DMS79 treated with DMSO at 0.1 percent for 48 hours (cell line): ENCODE results near the gene PTPRD.
"Not testable (repeated sequence)": the region's sequence is repeated elsewhere in the genome, so short reads cannot be mapped to it uniquely, and the experiment has no call there.

Source experiments
- DNase-seq: peaks from one replicate; lab custom pipeline; 2025; lab: John Stamatoyannopoulos, UW

The PTPRD gene

GRCh38 chr9:9498128-9498527 lies 1114.7 kb downstream of the PTPRD start:
- DNase-seq, result no peak

- DNase-seq, result no peak
Measured at GRCh38 chr9:9494336-9494735, 1118.5 kb downstream of the PTPRD start.

DNA sequence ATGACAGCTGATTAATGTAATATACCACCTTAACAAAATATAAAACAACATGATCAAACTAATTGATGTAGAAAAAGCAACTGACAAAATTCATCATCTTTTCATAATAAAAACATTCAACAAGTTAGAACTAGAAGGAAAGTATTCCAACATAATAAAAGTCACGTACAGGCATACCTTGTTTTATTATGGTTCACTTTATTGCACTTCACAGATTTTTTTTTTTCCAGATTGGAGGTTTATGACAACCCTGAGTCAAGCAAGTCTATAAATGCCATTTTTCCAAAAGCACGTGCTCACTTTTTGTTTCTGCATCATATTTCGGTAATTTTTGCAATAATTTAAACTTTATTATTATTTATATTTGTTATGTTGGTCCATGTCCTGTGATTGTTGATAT lies 1120.3 kb downstream of the PTPRD start:
- DNase-seq, result no peak

DNA sequence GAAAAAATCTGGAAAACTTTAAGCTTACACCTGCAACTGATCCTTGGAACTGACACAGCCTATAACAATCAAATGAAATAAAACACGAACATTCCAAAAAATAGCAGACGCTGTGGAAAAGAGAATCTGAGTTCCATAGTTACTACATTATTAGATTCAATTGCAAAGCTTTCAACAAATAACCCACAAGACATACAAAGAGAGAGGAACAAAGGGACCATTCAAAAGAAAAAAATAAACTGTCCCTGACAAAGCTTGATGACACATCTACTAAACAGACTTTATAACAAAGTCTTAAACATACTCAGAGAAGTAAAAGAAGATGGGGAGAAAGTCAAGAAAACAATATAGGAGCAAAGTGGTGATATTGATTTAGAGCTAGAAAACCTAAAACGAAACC lies 1123.6 kb downstream of the PTPRD start:
- DNase-seq, result no peak

- DNase-seq, result no peak
Measured at GRCh38 chr9:9483175-9483574, 1129.6 kb downstream of the PTPRD start.

DNA sequence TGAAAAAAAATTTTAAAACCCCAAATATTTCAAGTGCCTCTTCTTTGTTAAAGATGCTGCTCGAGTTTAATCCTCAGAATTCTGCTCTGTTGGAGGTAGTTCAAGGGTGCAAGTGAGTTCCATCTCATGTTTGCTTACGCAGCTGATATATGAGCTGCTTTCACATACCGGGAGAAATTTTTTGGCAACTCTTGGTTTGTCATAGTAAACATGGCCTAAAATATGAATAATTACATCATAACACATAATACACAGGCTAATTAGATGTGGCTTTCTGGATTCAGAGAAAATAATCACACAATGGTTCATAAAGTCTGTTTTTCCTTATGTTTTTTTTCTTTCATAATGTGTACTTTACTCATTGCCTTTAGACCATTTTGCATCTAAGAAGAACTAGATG lies 1134.1 kb downstream of the PTPRD start:
- DNase-seq, result no peak

- DNase-seq, result no peak
Measured at GRCh38 chr9:9469271-9469670, 1143.5 kb downstream of the PTPRD start.

DNA sequence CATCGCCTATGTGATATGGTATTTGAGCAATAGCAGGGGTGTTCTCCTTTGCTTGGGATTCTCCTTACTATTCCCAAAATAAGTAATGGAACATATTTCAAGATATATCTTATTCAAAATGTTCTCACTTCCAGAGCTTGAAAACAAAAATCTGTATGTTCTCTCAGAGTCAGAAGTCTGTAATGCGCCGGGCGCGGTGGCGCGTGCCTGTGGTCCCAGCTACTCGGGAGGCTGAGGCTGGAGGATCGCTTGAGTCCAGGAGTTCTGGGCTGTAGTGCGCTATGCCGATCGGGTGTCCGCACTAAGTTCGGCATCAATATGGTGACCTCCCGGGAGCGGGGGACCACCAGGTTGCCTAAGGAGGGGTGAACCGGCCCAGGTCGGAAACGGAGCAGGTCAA lies 1170.9 kb downstream of the PTPRD start:
- DNase-seq, result not testable (repeated sequence)

- no peak for DNase-seq
Measured at GRCh38 chr9:9437641-9438040, 1175.2 kb downstream of the PTPRD start.

DNA sequence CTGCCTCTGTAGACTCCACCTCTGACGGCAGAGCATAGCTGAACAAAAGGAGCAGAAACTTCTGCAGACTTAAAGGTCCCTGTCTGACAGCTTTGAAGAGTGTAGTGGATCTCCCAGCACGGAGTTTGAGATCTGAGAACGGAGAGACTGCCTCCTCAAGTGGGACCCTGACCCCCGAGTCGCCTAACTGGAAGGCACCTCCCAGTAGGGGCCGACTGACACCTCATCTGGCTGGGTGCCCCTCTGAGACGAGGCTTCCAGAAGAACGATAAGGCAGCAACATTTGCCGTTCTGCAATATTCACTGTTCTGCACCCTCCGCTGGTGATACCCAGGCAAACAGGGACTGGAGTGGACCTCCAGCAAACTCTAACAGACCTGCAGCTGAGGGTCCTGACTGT lies 1186.3 kb downstream of the PTPRD start:
- not testable (repeated sequence) for DNase-seq

- DNase-seq, result no peak
Measured at GRCh38 chr9:9412241-9412640, 1200.6 kb downstream of the PTPRD start.

DNA sequence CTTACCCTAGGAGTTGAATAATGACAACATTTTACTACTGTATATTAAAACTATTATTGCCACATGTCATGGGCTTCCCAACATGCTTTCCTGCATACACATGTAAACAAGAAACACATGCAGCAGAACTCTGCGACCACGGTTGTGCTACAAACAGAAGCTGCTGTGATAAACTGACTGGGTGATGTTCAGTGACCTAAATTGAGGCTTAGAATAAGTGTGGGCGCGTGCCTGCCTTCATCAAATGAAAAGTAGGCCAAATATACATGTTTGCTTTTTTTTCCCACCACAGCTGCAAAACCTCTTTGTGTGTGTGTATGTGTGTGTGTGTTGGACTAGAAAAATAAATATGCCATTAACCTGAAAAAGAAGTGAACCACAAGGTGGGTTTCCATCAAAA lies 1202.1 kb downstream of the PTPRD start:
- DNase-seq, result no peak

DNA sequence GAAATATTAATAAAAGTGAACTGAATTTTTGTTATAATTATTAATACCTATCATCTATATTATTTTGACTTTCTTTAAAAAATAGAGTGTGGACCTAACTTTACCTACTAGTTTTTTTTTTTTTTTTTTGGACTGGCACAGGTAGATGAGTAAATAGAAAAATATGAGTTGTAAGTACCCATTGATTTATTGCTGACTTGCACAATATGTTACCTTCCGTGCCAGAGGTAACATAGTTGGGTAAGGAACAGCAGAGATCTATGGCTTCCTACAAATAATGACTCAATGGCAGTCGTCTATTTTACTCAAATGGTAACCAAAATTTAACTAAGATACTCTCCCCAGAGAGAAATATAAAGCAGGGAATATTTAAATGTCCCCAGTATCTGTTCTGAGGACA lies 1212.8 kb downstream of the PTPRD start:
- no peak for DNase-seq

DNA sequence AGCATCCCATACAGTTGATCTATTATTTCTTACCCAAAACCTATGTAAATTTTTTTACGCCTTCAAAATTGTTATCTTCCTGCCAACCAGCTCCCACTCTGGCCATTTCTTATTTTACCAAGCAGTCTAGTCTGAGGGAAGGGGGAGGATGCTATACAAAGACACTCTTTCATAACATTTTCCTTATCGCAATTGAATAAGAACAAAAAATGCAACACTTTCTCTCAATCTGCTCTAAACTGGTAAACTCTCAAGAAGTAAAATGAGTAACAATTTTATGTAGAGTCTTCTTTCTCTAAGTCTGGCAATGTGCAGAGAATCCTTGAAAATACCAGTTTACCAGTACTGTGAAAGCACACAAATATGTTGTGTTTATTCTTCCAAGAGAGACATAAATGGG lies 1216.3 kb downstream of the PTPRD start:
- DNase-seq, result no peak

GRCh38 chr9:9395539-9395938 lies 1217.3 kb downstream of the PTPRD start:
- no peak for DNase-seq

DNA sequence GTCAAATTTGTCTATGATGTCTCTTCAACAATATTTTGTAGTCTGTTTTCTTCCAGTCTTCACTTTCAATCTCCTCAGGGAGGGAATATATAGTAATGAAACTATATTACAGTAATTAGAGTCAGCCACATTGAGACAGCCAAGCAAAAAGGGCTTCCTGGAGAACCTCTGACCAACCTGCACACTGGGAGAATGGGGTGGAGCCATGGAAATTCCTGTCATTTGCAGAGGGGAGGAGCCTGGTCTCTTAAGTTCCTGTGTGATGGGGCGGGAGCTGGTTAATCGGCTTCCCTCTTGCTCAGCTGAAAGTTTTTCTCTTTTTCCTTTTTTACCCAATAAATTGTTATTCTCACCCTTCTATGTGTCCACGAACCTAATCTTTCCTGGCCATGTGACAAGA lies 1220.0 kb downstream of the PTPRD start:
- no peak for DNase-seq

- no peak for DNase-seq
Measured at GRCh38 chr9:9389904-9390303, 1222.9 kb downstream of the PTPRD start.

DNA sequence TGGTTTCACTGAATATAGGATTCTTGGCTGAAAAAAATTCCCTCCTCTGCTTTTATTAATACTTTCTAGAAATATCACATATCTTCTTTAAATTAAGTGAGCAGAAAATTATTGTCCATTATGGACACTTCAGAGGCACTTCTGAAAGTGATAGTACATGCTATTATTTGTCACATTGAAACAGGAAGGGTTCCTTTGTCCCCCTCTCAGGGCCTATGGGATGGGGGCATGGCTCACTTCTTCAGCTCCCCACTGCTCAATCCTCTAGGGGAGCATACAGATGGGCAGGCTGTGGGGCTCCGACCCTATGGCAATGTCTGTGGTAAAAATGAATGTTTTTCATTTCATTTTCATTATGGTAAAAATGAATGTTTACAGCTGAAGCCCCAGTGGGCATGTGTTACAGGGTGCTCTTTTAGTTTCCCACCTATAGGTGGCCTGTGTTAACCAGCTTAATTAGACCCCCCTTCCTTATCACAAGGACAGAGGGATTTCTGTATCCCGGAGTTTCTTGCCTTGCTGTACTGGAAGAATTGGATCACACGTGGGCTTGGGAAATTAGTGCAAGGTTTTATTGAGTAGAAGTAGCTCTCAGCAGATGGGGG lies 1225.2 kb downstream of the PTPRD start:
- no peak for DNase-seq

GRCh38 chr9:9362332-9362731 lies 1250.5 kb downstream of the PTPRD start:
- no peak for DNase-seq

DNA sequence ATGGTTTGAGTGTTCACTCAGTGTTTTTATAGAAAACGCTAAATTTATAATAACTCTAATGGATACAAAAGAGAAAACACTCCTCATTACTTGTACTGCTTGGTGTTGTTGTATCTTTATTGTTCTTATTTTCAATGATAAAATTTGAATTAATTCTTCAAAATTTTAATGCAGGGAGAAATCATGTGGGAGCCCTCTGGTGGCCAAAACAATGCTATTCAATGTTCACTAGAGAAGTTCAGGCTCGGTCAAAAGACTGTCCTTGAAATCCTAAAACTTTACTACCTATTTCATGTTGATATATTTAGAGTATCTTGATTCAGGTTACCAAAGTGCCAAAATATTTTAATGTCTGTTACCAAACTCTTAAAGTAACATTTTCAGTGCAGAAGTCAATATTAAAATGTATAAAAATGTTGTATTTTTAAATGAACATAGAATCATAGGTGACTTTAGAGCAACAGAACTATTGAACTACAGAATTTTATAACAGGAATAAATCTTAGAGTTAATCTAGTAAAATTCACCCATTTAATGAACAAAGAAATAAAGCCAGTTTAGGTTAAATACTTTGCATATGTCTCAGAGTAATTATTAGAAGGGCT lies 1259.8 kb downstream of the PTPRD start:
- DNase-seq, result no peak

- DNase-seq, result peak; percentile 14
Measured at GRCh38 chr9:9341203-9341602, 1271.6 kb downstream of the PTPRD start.

GRCh38 chr9:9337129-9337528 lies 1275.7 kb downstream of the PTPRD start:
- DNase-seq, result no peak

DNA sequence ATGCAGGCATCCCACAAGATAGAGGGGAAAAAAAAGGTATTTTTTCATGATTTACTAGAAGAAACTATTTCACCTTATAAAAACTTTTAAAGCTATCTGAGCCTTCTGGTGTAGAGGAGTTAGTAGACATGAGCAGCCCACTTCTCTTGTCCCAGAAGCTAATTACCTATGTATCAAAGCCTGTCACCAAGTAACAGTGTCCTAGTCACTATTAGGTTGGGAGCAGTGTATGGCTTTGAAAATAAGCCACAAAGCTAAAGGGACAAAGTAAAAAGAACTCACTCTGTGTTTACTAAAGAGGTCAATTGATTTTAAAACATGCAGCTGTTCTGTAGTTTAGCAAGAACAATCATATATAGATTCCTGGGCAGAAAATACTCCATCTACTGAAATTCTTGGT lies 1286.1 kb downstream of the PTPRD start:
- no peak for DNase-seq

DNA sequence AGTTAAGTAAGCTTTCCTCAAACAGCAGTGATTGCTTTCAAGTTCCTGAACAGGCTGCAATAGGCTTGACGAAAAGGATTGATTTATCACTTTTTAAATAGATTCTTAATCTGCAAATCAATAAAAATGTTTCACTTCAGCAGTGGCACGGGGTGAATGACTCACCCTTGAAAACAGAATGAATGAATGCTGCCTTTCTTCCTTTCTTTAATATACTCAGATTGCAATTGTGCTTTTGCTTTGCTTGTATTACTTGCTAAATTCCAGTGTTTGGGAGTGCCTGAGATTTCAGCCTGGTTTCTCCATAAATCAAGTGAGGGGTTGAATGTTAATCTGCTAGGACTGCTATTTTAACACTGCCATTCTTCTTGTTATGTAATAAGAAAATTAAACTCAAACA lies 1293.8 kb downstream of the PTPRD start:
- DNase-seq, result no peak
